ENCODE data around the gene HCRT.
"Not testable (repeated sequence)": the region's sequence is repeated elsewhere in the genome, so short reads cannot be mapped to it uniquely, and the experiment has no call there.

HCRT gene

DNA sequence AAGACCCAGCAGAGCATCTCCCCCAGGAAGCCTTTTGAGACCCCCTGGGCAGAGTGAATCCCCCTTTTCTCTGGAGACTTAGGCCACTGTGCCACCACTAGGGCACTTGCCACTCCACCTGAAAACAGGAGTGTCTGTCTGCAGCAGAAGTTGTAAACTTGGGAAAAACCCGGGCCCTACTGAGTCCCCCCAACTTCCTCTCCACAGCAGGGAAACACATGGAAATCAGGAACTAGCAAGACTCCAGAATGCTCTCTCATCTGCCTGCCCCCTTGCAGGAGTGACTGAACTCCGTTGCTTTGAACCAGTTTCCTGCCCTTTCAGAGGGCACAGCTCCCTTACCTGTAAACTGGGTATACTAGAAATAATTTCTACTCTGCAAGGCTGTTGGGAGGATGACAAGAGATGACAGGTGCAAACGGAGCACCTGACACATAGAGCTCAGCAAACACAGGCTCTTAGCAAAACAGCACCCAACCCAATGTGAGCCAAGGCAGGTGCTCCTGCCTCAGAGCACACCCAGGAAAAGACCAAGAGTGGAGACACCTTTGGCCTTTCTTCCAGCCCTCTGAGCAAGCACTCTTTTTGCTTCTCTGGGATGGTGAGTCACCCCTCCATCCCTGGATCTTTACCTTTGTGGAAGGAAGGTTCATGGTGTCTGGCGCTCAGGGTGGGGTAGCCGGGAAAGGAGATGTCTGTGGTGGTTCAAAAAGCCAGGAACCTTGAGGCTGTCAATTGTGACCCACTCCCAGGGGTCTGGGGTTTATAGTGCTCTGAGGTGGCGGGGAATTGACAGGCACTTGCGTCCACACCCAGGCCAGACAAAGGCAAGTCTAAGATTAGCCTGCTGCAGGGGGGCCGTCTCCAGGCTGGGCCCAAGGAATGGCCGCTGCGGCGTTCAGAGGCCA lies at the start of gene HCRT:
Gene HCRT (minus strand): TSS at position 740 of the 908 bp plus-strand sequence. CDS start 87 bp downstream, at position 653.
- DNase-seq = no peak

DNA sequence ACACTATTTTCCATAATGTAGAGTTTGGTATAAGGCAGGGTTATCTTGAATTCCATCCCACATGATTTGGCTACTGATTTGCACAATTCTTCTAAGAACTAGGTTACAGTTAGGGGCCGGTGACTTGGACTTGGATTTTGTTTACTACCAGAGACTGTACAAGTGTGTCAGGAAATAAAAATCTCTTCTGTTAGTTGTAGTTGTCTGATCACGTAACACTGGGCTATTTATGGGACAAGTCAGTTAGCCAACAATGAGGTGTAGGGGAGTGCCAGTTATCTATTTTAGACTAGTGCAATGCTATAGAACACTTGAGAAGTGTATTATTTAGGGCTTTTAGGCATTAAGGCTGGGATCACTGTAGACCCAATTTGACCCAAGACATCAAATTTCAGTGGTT lies 48.7 kb upstream of the HCRT start:
- DNase-seq = no peak

- no peak for DNase-seq
Measured at GRCh38 chr17:42233156-42233555, 47.9 kb upstream of the HCRT start.

GRCh38 chr17:42230225-42230624 lies 45.0 kb upstream of the HCRT start:
- DNase-seq = no peak

GRCh38 chr17:42227849-42228700 lies 42.8 kb upstream of the HCRT start:
- DNase-seq = no peak

- DNase-seq = no peak
Measured at GRCh38 chr17:42225646-42226045, 40.4 kb upstream of the HCRT start.

GRCh38 chr17:42224651-42225050 lies 39.4 kb upstream of the HCRT start:
- DNase-seq = no peak

GRCh38 chr17:42221886-42222745 lies 36.9 kb upstream of the HCRT start:
- DNase-seq = peak in 3 of 4 experiments; percentile 17 to 29 (median 29)

- not testable (repeated sequence) for DNase-seq
Measured at GRCh38 chr17:42219280-42219679, 34.0 kb upstream of the HCRT start.

DNA sequence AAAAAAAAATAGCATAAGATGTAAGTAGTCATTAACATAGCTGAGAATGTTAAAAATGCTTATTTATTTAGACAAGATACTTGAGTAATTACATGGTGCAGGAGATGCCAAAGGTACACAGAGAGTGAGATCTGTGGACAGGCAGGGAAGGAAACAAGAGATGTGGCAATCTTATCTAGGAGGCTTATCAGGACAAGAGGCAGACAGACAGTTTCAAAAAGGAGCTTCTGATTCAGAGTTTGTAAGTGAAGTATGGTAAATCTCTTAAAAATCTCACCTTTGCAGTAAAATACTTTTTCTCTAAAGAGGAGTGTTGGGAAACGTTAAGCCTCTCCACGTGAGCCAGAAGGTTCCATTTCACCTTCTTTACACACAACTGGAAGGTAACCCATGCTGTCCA lies 28.9 kb upstream of the HCRT start:
- DNase-seq = no peak

GRCh38 chr17:42212382-42212781 lies 27.1 kb upstream of the HCRT start:
- DNase-seq = no peak

- DNase-seq = not testable (repeated sequence)
Measured at GRCh38 chr17:42211921-42212341, 26.7 kb upstream of the HCRT start.

DNA sequence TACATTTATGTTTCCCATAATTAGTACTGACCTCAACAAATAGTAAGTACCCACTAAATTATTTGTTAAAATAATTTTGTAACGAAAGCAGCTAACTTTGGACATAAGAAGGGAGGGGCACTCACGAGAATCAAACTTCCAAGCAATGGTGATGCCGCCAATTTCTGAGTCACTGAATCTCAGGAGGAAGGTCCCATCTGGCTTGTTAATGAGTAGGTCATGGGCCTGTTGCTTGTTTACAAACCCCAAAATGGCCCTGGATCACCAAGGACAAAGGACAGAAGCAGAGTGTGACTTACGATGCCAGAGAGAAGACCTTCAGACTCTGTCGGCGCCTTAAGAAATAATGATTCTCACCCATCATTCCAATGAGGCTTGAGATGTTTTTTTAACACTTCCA lies 24.8 kb upstream of the HCRT start:
- no peak for DNase-seq

DNA sequence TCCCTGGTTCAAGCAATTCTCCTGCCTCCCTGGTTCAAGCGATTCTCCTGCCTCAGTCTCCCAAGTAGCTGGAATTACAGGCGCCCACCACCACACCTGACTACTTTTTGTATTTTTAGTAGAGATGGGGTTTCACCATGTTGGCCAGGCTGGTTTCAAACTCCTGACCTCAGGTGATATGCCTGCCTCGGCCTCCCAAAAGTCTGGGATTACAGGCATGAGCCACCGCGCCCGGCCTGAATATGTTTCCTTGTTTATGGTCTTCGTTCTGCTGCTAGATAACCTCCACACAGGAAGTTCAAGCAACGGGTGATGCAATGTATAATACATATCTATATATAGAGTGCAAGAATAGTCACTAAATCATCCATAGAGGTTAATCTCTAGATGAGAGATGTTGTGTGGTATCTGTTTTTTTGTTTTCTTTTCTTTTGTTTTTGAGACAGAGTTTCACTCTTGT lies 20.9 kb upstream of the HCRT start:
- not testable (repeated sequence) for DNase-seq

- no peak for DNase-seq
Measured at GRCh38 chr17:42203354-42203753, 18.1 kb upstream of the HCRT start.

- DNase-seq = no peak
Measured at GRCh38 chr17:42202696-42203095, 17.4 kb upstream of the HCRT start.

- no peak for DNase-seq
Measured at GRCh38 chr17:42202159-42202558, 16.9 kb upstream of the HCRT start.

GRCh38 chr17:42201458-42201772 lies 16.2 kb upstream of the HCRT start:
- DNase-seq = no peak

- no peak for DNase-seq
Measured at GRCh38 chr17:42200706-42201457, 15.6 kb upstream of the HCRT start.

DNA sequence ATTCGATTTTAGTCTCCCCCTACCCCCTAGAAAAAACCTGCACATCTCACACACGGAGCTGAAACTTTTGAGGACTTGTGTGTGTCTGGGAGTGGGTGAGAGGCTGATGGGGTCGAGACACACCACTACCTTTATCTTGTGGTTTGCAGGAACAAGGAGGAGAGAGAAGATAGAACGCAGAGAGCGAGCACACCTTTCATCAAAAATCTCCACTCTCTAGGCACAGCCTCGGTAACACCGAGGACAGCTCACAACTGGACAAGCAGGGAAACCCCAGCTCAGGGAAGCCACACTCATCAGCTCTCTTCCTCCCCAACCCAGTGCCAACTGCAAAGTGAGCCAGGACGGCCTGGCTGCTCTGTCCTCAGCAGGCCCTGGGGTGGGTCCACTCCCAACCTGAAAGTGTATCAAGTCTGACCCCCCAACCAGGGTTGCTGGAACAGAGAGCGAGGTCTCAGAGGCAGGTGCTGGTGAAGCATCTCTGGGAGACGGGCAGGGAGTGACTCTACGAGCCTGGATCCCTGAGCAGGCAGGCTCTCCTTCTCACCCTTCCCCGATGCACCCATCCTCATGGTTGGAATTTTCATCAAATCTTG lies 14.3 kb upstream of the HCRT start:
- DNase-seq = no peak

- DNase-seq = no peak
Measured at GRCh38 chr17:42198897-42199296, 13.6 kb upstream of the HCRT start.

All from activated CD4-positive, CD25-positive, alpha-beta regulatory T cell (primary cell).